Right atrium auricular region (tissue), 2 donors: Measurements from ENCODE around the gene PRAC1. TPM values are rescaled to one million over a fixed set of nuclear protein-coding genes. Genes with fewer than 3 reads are reported as not detected.

Source experiments
- DNase-seq: peaks from one replicate; pipeline ENCODE4 v3.0.0-alpha.2; 2019; ENCODE audit warnings: low spot score
- H3K27ac ChIP-seq, 2 donors: fragments of 200-600 bp; sonication (generic); 1 replicate in 1 of 2; 2 replicates in 1 of 2; pipeline ENCODE4 v1.5.1; 2016 to 2019
- H3K27me3 ChIP-seq, 2 donors: fragments of 200-600 bp; sonication (generic); one replicate each; pipeline versions ENCODE4 v1.5.1 to v1.6.0; 2017 to 2019
- H3K36me3 ChIP-seq: fragments of 200-600 bp; sonication (generic); one replicate; pipeline ENCODE4 v1.5.1; 2016
- H3K4me1 ChIP-seq, 2 donors: fragments of 200-600 bp; sonication (generic); one replicate each; pipeline versions ENCODE4 v1.5.1 to v1.6.0; 2017 to 2019
- H3K4me3 ChIP-seq, 2 donors: fragments of 200-600 bp; sonication (generic); 1 replicate in 1 of 2; 2 replicates in 1 of 2; pipeline ENCODE4 v1.5.1; 2017 to 2019; ENCODE audit warnings: mild to moderate bottlenecking in 1 of 2, moderate library complexity in 1 of 2
- H3K9me3 ChIP-seq, 2 donors: fragments of 200-600 bp; sonication (generic); one replicate each; pipeline ENCODE4 v1.5.1; 2019
- CTCF ChIP-seq, 2 donors: fragments of 200-600 bp; sonication (generic); IDR thresholded peaks; one replicate each; pipeline ENCODE4 v1.5.1; 2019; ENCODE audit warnings: antibody characterized with exemption in 2 of 2
- total RNA-seq, 2 donors: library from RNA; depleted of rRNA; stranded (reverse); fragments of >200 nt; gene quantifications; one replicate each; pipeline ENCODE4 v1.1.0, GENCODE V29; 2016

PRAC1 gene
- total RNA-seq, 2 donors from 2014 or later = not detected

DNA sequence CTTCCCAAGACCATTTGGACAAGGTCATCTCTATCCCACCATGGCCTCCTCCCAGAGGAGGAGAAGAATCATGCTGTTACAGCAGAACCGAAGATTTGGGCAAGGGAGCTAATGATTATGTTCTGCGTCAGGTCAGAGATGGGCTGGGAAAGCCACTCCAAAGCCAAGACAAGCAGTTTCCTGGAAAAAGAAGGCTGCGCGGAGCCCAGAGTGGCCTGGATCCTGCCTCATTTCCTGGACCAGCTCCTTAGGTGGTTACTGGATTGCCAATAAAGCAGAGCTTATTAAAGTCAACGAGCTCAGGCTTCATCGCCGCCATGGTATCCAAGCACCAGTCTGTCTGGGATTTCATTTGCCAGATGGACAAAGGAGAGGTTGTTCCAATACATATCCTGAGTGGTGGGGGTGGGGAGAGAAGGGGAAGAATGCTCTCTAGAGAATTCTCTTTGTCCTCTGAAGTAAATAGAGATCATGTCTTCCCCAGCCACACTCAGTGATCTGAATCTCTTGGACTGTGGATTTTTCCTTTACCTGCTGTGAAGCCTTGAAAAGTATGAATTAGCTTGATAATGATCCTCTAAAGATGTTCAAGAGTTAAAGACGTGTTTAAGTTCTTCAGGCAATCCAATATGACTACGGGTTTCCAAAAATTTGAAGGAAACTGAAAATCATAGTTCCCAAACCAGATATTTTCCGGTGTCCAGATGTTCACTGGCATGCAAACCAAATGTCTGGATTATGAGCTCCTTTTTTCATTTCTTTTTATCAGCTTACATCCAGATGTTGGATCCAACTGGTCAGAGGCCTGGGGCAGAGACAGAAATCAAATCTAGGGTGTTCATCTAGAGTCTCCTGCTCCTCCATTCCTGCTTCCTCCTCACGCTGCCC lies 17.7 kb downstream of the PRAC1 start:
- H3K9me3 ChIP-seq = no peaks in the 10 kb centered on the region
- H3K27me3 ChIP-seq = peaks cover 0 to 4% of the 10 kb centered on the region in 2 donors
- no peak for TF ChIP-seq CTCF (IDR thresholded peaks at IDR 0.05)
- no peaks in the 10 kb centered on the region for H3K36me3 ChIP-seq
- DNase-seq = no peak
- H3K4me1 ChIP-seq = no peaks in the 10 kb centered on the region
- no peak overlapping the region for H3K4me3 ChIP-seq
- no peak overlapping the region for H3K27ac ChIP-seq

GRCh38 chr17:48701864-48702532 lies 20.3 kb downstream of the PRAC1 start:
- H3K4me1 ChIP-seq = no peaks in the 10 kb centered on the region
- peaks cover 0 to 4% of the 10 kb centered on the region in 2 donors for H3K27me3 ChIP-seq
- no peaks in the 10 kb centered on the region for H3K9me3 ChIP-seq
- H3K36me3 ChIP-seq = no peaks in the 10 kb centered on the region
- no peak for DNase-seq
- no peak overlapping the region for H3K4me3 ChIP-seq
- TF ChIP-seq CTCF (IDR thresholded peaks at IDR 0.05) = no peak
- no peak overlapping the region for H3K27ac ChIP-seq

GRCh38 chr17:48693178-48693577 lies 29.1 kb downstream of the PRAC1 start:
- Histone ChIP-seq H3K9me3 (peaks cover 0 to 7% of the 10 kb centered on the region in 2 donors), H3K27me3 (no peaks in the 10 kb centered on the region), H3K27ac (no peak overlapping the region), H3K4me1 (no peaks in the 10 kb centered on the region), H3K36me3 (no peaks in the 10 kb centered on the region), H3K4me3 (no peak overlapping the region)
- no peak for DNase-seq
- no peak for TF ChIP-seq CTCF (IDR thresholded peaks at IDR 0.05)

GRCh38 chr17:48692049-48692448 lies 30.3 kb downstream of the PRAC1 start:
- Histone ChIP-seq H3K4me3 (no peak overlapping the region), H3K27ac (no peak overlapping the region), H3K4me1 (no peaks in the 10 kb centered on the region), H3K36me3 (no peaks in the 10 kb centered on the region), H3K9me3 (peaks cover 0 to 7% of the 10 kb centered on the region in 2 donors), H3K27me3 (no peaks in the 10 kb centered on the region)
- DNase-seq = no peak
- TF ChIP-seq CTCF (IDR thresholded peaks at IDR 0.05) = no peak

DNA sequence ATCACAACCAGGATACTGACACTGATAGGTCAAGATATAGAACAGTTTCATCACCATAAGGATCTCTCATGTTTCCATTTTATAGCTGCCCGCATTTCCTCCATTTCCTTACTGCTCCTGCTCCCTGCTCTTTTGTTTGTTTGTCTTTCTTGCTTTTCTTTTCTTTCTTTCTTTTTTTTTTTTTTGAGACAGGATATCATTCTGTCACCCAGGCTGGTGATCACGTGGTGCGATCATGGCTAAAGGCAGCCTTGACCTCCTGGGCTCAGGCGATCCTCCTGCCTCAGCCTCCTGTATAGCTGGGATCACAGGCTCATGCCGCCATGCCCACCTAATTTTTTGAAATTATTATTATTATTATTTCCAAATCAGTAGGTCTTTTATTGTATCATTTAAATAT lies 31.7 kb downstream of the PRAC1 start:
- H3K27me3 ChIP-seq = no peaks in the 10 kb centered on the region
- H3K36me3 ChIP-seq = no peaks in the 10 kb centered on the region
- H3K4me3 ChIP-seq = no peak overlapping the region
- H3K9me3 ChIP-seq = peaks cover 0 to 7% of the 10 kb centered on the region in 2 donors
- no peak overlapping the region for H3K27ac ChIP-seq
- no peaks in the 10 kb centered on the region for H3K4me1 ChIP-seq
- DNase-seq = no peak
- no peak for TF ChIP-seq CTCF (IDR thresholded peaks at IDR 0.05)
